Neuronal stem cell (in vitro differentiated cells): ENCODE results near the gene SHANK3.

Source experiments
- DNase-seq: peaks from one replicate; pipeline ENCODE4 v3.0.0-alpha.2; 2013; ENCODE audit warnings: low spot score
- H2AFZ ChIP-seq: one replicate; pipeline ENCODE4 v1.6.1; 2013; ENCODE audit warnings: mild to moderate bottlenecking, low read length, inconsistent platforms
- H2AK5ac ChIP-seq: 2 replicates; pipeline ENCODE4 v1.6.1; 2013; ENCODE audit warnings: low read depth, mild to moderate bottlenecking, inconsistent platforms, low read length, moderate library complexity, mixed read lengths
- H2BK120ac ChIP-seq: 2 replicates; pipeline ENCODE4 v1.6.1; 2013; ENCODE audit warnings: low read depth, mild to moderate bottlenecking, inconsistent platforms, low read length, moderate library complexity, mixed read lengths
- H2BK12ac ChIP-seq: one replicate; pipeline ENCODE4 v1.6.1; 2013; ENCODE audit warnings: low read length, inconsistent platforms
- H2BK15ac ChIP-seq: 2 replicates; pipeline ENCODE4 v1.6.1; 2013; ENCODE audit warnings: mild to moderate bottlenecking, low read length, inconsistent platforms, mixed read lengths
- H2BK5ac ChIP-seq: one replicate; pipeline ENCODE4 v1.6.1; 2013; ENCODE audit warnings: inconsistent platforms, mild to moderate bottlenecking, low read length, moderate library complexity
- H3K14ac ChIP-seq: one replicate; pipeline ENCODE4 v1.6.1; 2013; ENCODE audit warnings: low read length, inconsistent platforms
- H3K18ac ChIP-seq: 2 replicates; pipeline ENCODE4 v1.6.1; 2013; ENCODE audit warnings: low read length, inconsistent platforms
- H3K23ac ChIP-seq: 2 replicates; pipeline ENCODE4 v1.6.1; 2013; ENCODE audit warnings: low read depth, mild to moderate bottlenecking, mixed read lengths, low read length, inconsistent platforms; ENCODE audit not compliant: poor library complexity
- H3K27ac ChIP-seq: replicated peaks from 3 replicates; pipeline ENCODE4 v1.5.1; 2013; ENCODE audit warnings: low read length, inconsistent platforms
- H3K27me3 ChIP-seq, 3 experiments: 2 replicates each; pipeline ENCODE4 v1.6.1; 2013; ENCODE audit warnings: low read length in 3 of 3, mild to moderate bottlenecking in 2 of 3, inconsistent platforms in 1 of 3, low read depth in 1 of 3, mixed read lengths in 1 of 3, moderate library complexity in 1 of 3; ENCODE audit not compliant: control insufficient read depth in 3 of 3, insufficient read depth in 3 of 3
- H3K36me3 ChIP-seq, 2 donors: replicated peaks in 1 of 2; 2 replicates each; pipeline ENCODE4 v1.6.1; 2013; ENCODE audit warnings: low read length in 2 of 2; ENCODE audit not compliant: control insufficient read depth in 2 of 2, insufficient read depth in 2 of 2
- H3K4ac ChIP-seq: 2 replicates; pipeline ENCODE4 v1.6.1; 2013; ENCODE audit warnings: inconsistent platforms, mild to moderate bottlenecking, low read length, moderate library complexity
- H3K4me1 ChIP-seq, 2 donors: 1 replicate in 1 of 2; 2 replicates in 1 of 2; pipeline ENCODE4 v1.6.1; 2013; ENCODE audit warnings: low read length in 2 of 2, low read depth in 1 of 2; ENCODE audit not compliant: control insufficient read depth in 2 of 2, insufficient read depth in 1 of 2
- H3K4me2 ChIP-seq: one replicate; pipeline ENCODE4 v1.6.1; 2013; ENCODE audit warnings: mild to moderate bottlenecking, low read length, inconsistent platforms; ENCODE audit not compliant: insufficient read depth, poor library complexity, severe bottlenecking
- H3K4me3 ChIP-seq, 2 donors: 2 replicates each; pipeline ENCODE4 v1.5.1; 2013; ENCODE audit warnings: low read length in 2 of 2, mild to moderate bottlenecking in 2 of 2, inconsistent platforms in 1 of 2, moderate library complexity in 1 of 2
- H3K79me1 ChIP-seq: one replicate; pipeline ENCODE4 v1.6.1; 2013; ENCODE audit warnings: low read depth, mild to moderate bottlenecking, inconsistent platforms, low read length, moderate library complexity
- H3K9ac ChIP-seq: one replicate; pipeline ENCODE4 v1.6.1; 2013; ENCODE audit warnings: mild to moderate bottlenecking, low read depth, low read length, inconsistent platforms; ENCODE audit not compliant: poor library complexity
- H3K9me3 ChIP-seq, 2 donors: replicated peaks in 1 of 2; 2 replicates each; pipeline versions ENCODE3 to v1.6.1; 2013; ENCODE audit warnings: low read length in 2 of 2, mild to moderate bottlenecking in 2 of 2, inconsistent platforms in 1 of 2, low read depth in 1 of 2, mixed read lengths in 1 of 2, moderate library complexity in 1 of 2; ENCODE audit not compliant: control insufficient read depth in 2 of 2, insufficient read depth in 1 of 2
- H4K8ac ChIP-seq: one replicate; pipeline ENCODE4 v1.6.1; 2013; ENCODE audit warnings: low read depth, mild to moderate bottlenecking, inconsistent platforms, low read length, moderate library complexity
- H4K91ac ChIP-seq: one replicate; pipeline ENCODE4 v1.6.1; 2013; ENCODE audit warnings: low read length, low read depth, mild to moderate bottlenecking, inconsistent platforms; ENCODE audit not compliant: poor library complexity
- WGBS, 2 donors: extraction: QIAGEN DNeasy Blood & Tissue Kit; methylation state at CpG; one replicate each; pipeline ENCODE4 v1.1.7; 2013; ENCODE audit warnings: missing lambda C conversion rate in 2 of 2, mixed read lengths in 1 of 2; ENCODE audit not compliant: insufficient read length in 2 of 2, insufficient replicate concordance in 1 of 2; ENCODE audit errors: extremely low coverage in 2 of 2; 5-methylcytosine and 5-hydroxymethylcytosine counted together

The SHANK3 gene

DNA sequence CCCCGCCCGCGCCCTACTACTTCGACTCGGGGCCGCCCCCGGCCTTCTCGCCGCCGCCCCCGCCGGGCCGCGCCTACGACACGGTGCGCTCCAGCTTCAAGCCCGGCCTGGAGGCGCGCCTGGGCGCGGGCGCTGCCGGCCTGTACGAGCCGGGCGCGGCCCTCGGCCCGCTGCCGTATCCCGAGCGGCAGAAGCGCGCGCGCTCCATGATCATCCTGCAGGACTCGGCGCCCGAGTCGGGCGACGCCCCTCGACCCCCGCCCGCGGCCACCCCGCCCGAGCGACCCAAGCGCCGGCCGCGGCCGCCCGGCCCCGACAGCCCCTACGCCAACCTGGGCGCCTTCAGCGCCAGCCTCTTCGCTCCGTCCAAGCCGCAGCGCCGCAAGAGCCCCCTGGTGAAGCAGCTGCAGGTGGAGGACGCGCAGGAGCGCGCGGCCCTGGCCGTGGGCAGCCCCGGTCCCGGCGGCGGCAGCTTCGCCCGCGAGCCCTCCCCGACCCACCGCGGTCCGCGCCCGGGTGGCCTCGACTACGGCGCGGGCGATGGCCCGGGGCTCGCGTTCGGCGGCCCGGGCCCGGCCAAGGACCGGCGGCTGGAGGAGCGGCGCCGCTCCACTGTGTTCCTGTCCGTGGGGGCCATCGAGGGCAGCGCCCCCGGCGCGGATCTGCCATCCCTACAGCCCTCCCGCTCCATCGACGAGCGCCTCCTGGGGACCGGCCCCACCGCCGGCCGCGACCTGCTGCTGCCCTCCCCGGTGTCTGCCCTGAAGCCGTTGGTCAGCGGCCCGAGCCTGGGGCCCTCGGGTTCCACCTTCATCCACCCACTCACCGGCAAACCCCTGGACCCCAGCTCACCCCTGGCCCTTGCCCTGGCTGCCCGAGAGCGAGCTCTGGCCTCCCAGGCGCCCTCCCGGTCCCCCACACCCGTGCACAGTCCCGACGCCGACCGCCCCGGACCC is 48.0 kb downstream of the SHANK3 start:
- H3K4me1 ChIP-seq: peaks cover 0 to 5% of the 10 kb centered on the region in 2 donors
- H3K9ac ChIP-seq: peak overlapping the region; percentile 60
- H3K4me2 ChIP-seq: peak overlapping the region; percentile 71
- H2AFZ ChIP-seq: no peak overlapping the region
- H3K14ac ChIP-seq: peak overlapping the region; percentile 82
- H3K79me1 ChIP-seq: peaks cover 11% of the 10 kb centered on the region
- no peak overlapping the region for H2BK120ac ChIP-seq
- no CpG with 5 or more reads among the region's 132 CpGs for WGBS, 2 donors
- H3K9me3 ChIP-seq: no peaks in the 10 kb centered on the region
- peaks cover 0 to 29% (median 2%) of the 10 kb centered on the region in 3 experiments for H3K27me3 ChIP-seq
- H3K4me3 ChIP-seq: peak overlapping the region in 1 of 2 donors; percentile 76
- no peak overlapping the region for H3K4ac ChIP-seq
- no peak overlapping the region for H2BK12ac ChIP-seq
- no peak for DNase-seq
- H2BK5ac ChIP-seq: no peak overlapping the region
- no peak overlapping the region for H4K91ac ChIP-seq
- peak overlapping the region; percentile 85 for H3K18ac ChIP-seq
- no peak overlapping the region for H2BK15ac ChIP-seq
- H3K23ac ChIP-seq: peak overlapping the region; percentile 65
- peak overlapping the region; percentile 56 for H2AK5ac ChIP-seq
- peaks cover 17 to 64% of the 10 kb centered on the region in 2 donors for H3K36me3 ChIP-seq
- no peak overlapping the region for H3K27ac ChIP-seq
- peak overlapping the region; percentile 43 for H4K8ac ChIP-seq

DNA sequence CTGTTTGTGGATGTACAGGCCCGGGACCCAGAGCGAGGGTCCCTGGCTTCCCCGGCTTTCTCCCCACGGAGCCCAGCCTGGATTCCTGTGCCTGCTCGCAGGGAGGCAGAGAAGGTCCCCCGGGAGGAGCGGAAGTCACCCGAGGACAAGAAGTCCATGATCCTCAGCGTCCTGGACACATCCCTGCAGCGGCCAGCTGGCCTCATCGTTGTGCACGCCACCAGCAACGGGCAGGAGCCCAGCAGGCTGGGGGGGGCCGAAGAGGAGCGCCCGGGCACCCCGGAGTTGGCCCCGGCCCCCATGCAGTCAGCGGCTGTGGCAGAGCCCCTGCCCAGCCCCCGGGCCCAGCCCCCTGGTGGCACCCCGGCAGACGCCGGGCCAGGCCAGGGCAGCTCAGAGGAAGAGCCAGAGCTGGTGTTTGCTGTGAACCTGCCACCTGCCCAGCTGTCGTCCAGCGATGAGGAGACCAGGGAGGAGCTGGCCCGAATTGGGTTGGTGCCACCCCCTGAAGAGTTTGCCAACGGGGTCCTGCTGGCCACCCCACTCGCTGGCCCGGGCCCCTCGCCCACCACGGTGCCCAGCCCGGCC is 48.7 kb downstream of the SHANK3 start:
- DNase-seq: no peak
- Histone ChIP-seq H3K27me3 (peaks cover 0 to 29% (median 2%) of the 10 kb centered on the region in 3 experiments), H3K27ac (no peak overlapping the region), H3K79me1 (peaks cover 11% of the 10 kb centered on the region), H3K4me2 (no peak overlapping the region), H4K91ac (no peak overlapping the region), H2BK120ac (no peak overlapping the region), H3K18ac (peak overlapping the region; percentile 11), H3K36me3 (peaks cover 20 to 70% of the 10 kb centered on the region in 2 donors), H3K14ac (no peak overlapping the region), H2BK15ac (no peak overlapping the region), H2AFZ (no peak overlapping the region), H3K9me3 (no peaks in the 10 kb centered on the region), H3K23ac (peak overlapping the region; percentile 65), H2BK12ac (no peak overlapping the region), H3K9ac (no peak overlapping the region), H2AK5ac (peak overlapping the region; percentile 56), H3K4me1 (peaks cover 0 to 5% of the 10 kb centered on the region in 2 donors), H3K4me3 (peak overlapping the region in 1 of 2 donors; percentile 76), H2BK5ac (peak overlapping the region; percentile 63), H4K8ac (no peak overlapping the region), H3K4ac (no peak overlapping the region)
- WGBS, 2 donors: no CpG with 5 or more reads among the region's 32 CpGs

DNA sequence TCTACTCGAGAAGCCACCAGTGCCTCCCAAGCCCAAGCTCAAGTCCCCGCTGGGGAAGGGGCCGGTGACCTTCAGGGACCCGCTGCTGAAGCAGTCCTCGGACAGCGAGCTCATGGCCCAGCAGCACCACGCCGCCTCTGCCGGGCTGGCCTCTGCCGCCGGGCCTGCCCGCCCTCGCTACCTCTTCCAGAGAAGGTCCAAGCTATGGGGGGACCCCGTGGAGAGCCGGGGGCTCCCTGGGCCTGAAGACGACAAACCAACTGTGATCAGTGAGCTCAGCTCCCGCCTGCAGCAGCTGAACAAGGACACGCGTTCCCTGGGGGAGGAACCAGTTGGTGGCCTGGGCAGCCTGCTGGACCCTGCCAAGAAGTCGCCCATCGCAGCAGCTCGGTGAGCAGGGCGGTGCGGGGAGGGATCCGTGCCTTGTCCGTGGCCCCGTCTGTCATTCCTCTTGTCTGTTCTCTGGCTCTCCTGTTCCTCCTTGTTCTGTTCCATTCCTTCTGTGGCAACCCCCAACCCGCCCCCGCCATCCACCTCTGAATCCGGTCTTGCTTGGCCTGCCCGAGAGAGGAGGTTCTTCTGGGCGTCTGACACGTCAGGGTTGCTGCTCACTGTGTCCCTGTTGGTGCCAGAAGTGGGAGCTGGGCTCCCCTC is 49.6 kb downstream of the SHANK3 start:
- no peak overlapping the region for H2BK15ac ChIP-seq
- H4K91ac ChIP-seq: no peak overlapping the region
- H3K4ac ChIP-seq: no peak overlapping the region
- no peak for DNase-seq
- peaks cover 0 to 5% of the 10 kb centered on the region in 2 donors for H3K4me1 ChIP-seq
- peak overlapping the region; percentile 71 for H3K23ac ChIP-seq
- H3K9me3 ChIP-seq: no peaks in the 10 kb centered on the region
- H2AFZ ChIP-seq: no peak overlapping the region
- H3K9ac ChIP-seq: no peak overlapping the region
- peak overlapping the region; percentile 87 for H3K14ac ChIP-seq
- H3K27ac ChIP-seq: no peak overlapping the region
- no CpG with 5 or more reads among the region's 33 CpGs for WGBS, 2 donors
- no peak overlapping the region for H2BK120ac ChIP-seq
- H3K4me3 ChIP-seq: no peak overlapping the region
- H2BK12ac ChIP-seq: no peak overlapping the region
- peak overlapping the region; percentile 68 for H2AK5ac ChIP-seq
- peaks cover 11% of the 10 kb centered on the region for H3K79me1 ChIP-seq
- H4K8ac ChIP-seq: peak overlapping the region; percentile 32
- peaks cover 0 to 29% (median 2%) of the 10 kb centered on the region in 3 experiments for H3K27me3 ChIP-seq
- H3K36me3 ChIP-seq: peaks cover 20 to 70% of the 10 kb centered on the region in 2 donors
- H3K4me2 ChIP-seq: no peak overlapping the region
- H3K18ac ChIP-seq: peak overlapping the region; percentile 36
- peak overlapping the region; percentile 63 for H2BK5ac ChIP-seq
